CD4-positive, alpha-beta T cell (primary cell): ENCODE measurements around the gene CSNK1A1. TPM values are rescaled to one million over a fixed set of nuclear protein-coding genes. Genes with fewer than 3 reads are reported as not detected.
"Not testable (repeated sequence)": the region's sequence is repeated elsewhere in the genome, so short reads cannot be mapped to it uniquely, and the experiment has no call there.

ENCODE experiments used
- ATAC-seq: fragments of 200-7000 bp; cut with Tn5 transposase; one replicate; pipeline ENCODE4 v1.10.0; 2022; ENCODE audit warnings: mild to moderate bottlenecking; ENCODE audit not compliant: poor library complexity
- CTCF ChIA-PET: fragments of 350-600 bp; sonication (Branson Sonifier 250); formaldehyde crosslinking; loops from one replicate; lab custom pipeline; 2021; ENCODE audit warnings: antibody characterized with exemption, inconsistent platforms; lab: Charles Lee
- POLR2A ChIA-PET: fragments of 350-600 bp; sonication (Branson Sonifier 250); formaldehyde crosslinking; loops from one replicate; lab custom pipeline; 2021; ENCODE audit warnings: antibody characterized with exemption, inconsistent platforms; lab: Charles Lee
- DNase-seq, 14 experiments: peaks; one replicate each; pipeline ENCODE4 v3.0.0-alpha.2; 2013 to 2020; ENCODE audit warnings: mixed read lengths in 2 of 14
- H3K27ac ChIP-seq, 2 donors: one replicate each; pipeline versions ENCODE4 v1.5.1 to v1.7.0; 2013; ENCODE audit warnings: low read length in 2 of 2, low read depth in 1 of 2, mild to moderate bottlenecking in 1 of 2
- H3K27me3 ChIP-seq, 2 experiments: 1 replicate in 1 of 2; 2 replicates in 1 of 2; pipeline versions ENCODE4 v1.6.1 to v1.7.0; 2013; ENCODE audit warnings: low read length in 2 of 2, control low read depth in 1 of 2, mild to moderate bottlenecking in 1 of 2, moderate library complexity in 1 of 2; ENCODE audit not compliant: insufficient read depth in 2 of 2, control insufficient read depth in 1 of 2
- H3K36me3 ChIP-seq: one replicate; pipeline ENCODE4 v1.6.1; 2013; ENCODE audit warnings: low read length, control low read depth; ENCODE audit not compliant: insufficient read depth
- H3K4me1 ChIP-seq: one replicate; pipeline ENCODE4 v1.6.1; 2013; ENCODE audit warnings: low read length, control low read depth; ENCODE audit not compliant: insufficient read depth
- H3K4me3 ChIP-seq: one replicate; pipeline ENCODE4 v1.5.1; 2013; ENCODE audit warnings: mild to moderate bottlenecking, low read length, moderate library complexity
- H3K9me3 ChIP-seq, 2 experiments: 1 replicate in 1 of 2; 2 replicates in 1 of 2; pipeline versions ENCODE4 v1.6.1 to v1.7.0; 2013; ENCODE audit warnings: low read length in 2 of 2, mild to moderate bottlenecking in 2 of 2, control low read depth in 1 of 2, moderate library complexity in 1 of 2; ENCODE audit not compliant: control insufficient read depth in 1 of 2, insufficient read depth in 1 of 2
- H3K27ac Mint-ChIP-seq: one replicate; pipeline ENCODE4 v1.8.0; 2020; ENCODE audit warnings: mixed read lengths
- H3K27me3 Mint-ChIP-seq: one replicate; pipeline ENCODE4 v1.8.0; 2021; ENCODE audit warnings: mixed read lengths
- H3K36me3 Mint-ChIP-seq: one replicate; pipeline ENCODE4 v1.8.0; 2021; ENCODE audit warnings: low read depth, mixed read lengths
- H3K4me1 Mint-ChIP-seq: one replicate; pipeline ENCODE4 v1.8.0; 2021; ENCODE audit warnings: low read depth, mixed read lengths
- H3K4me3 Mint-ChIP-seq: one replicate; pipeline ENCODE4 v1.8.0; 2020; ENCODE audit warnings: mild to moderate bottlenecking, mixed read lengths
- H3K9me3 Mint-ChIP-seq: one replicate; pipeline ENCODE4 v1.8.0; 2020; ENCODE audit warnings: mixed read lengths
- CTCF ChIP-seq: fragments of 200-600 bp; IDR thresholded peaks from one replicate; pipeline ENCODE4 v1.8.0; 2022; ENCODE audit warnings: antibody characterized with exemption, mild to moderate bottlenecking
- intact Hi-C, 2 experiments: fragments of 100-400 bp; cut with DNase I in 1 of 2; cut with micrococcal nuclease in 1 of 2; formaldehyde crosslinking; loops; one replicate each; pipeline versions ENCODE4 v1.15.1 to v1.9.0; 2023 to 2025; cut with DNase I, micrococcal nuclease
- total RNA-seq, 174 experiments: library from RNA in 2 of 174; stranded (reverse) in 2 of 174; gene quantifications; one replicate each; pipeline ENCODE4 v1.2.3 and lab custom pipeline; 2021 to 2026

The CSNK1A1 gene
- total RNA-seq, 2 experiments from 2014 or later: 201 to 217 TPM

GRCh38 chr5:149596712-149597111 is 45.5 kb upstream of the CSNK1A1 start:
- intact Hi-C loops: no loop called here
- Mint-ChIP-seq H3K27me3 (peaks cover 4% of the 10 kb centered on the region), H3K9me3 (no peaks in the 10 kb centered on the region), H3K4me3 (no peak overlapping the region), H3K27ac (no peak overlapping the region), H3K4me1 (no peaks in the 10 kb centered on the region), H3K36me3 (no peaks in the 10 kb centered on the region)
- no peaks in the 10 kb centered on the region for H3K9me3 ChIP-seq
- ChIA-PET CTCF (no interaction called here), POLR2A (no interaction called here)
- H3K27me3 ChIP-seq: no peaks in the 10 kb centered on the region
- TF ChIP-seq CTCF: no peak
- no peak overlapping the region for H3K4me3 ChIP-seq
- no peaks in the 10 kb centered on the region for H3K4me1 ChIP-seq
- H3K27ac ChIP-seq: no peak overlapping the region
- H3K36me3 ChIP-seq: no peaks in the 10 kb centered on the region
- DNase-seq: no peak
- no peak for ATAC-seq

GRCh38 chr5:149595105-149595504 is 43.9 kb upstream of the CSNK1A1 start:
- H3K4me1 ChIP-seq, H3K4me3 Mint-ChIP-seq, intact Hi-C loops, H3K4me1 Mint-ChIP-seq, H3K9me3 Mint-ChIP-seq, H3K27ac ChIP-seq, H3K27me3 ChIP-seq, H3K27ac Mint-ChIP-seq, H3K9me3 ChIP-seq, ATAC-seq, DNase-seq, POLR2A ChIA-PET, H3K27me3 Mint-ChIP-seq, H3K4me3 ChIP-seq, H3K36me3 ChIP-seq, H3K36me3 Mint-ChIP-seq: not testable (repeated sequence)
- CTCF ChIA-PET: interaction anchor here (0.6 kb wide), 1 partner anchor 125 kb away, joined by 3 read pairs; no protein-coding TSS in a partner anchor

GRCh38 chr5:149594206-149594895 is 43.1 kb upstream of the CSNK1A1 start:
- ATAC-seq (no peak), DNase-seq (no peak)
- Histone ChIP-seq H3K9me3 (no peaks in the 10 kb centered on the region), H3K27ac (no peak overlapping the region), H3K36me3 (no peaks in the 10 kb centered on the region), H3K4me3 (no peak overlapping the region), H3K4me1 (no peaks in the 10 kb centered on the region), H3K27me3 (no peaks in the 10 kb centered on the region)
- TF ChIP-seq CTCF: no peak
- Mint-ChIP-seq H3K36me3 (no peaks in the 10 kb centered on the region), H3K9me3 (no peaks in the 10 kb centered on the region), H3K27me3 (peaks cover 4% of the 10 kb centered on the region), H3K27ac (no peak overlapping the region), H3K4me1 (no peaks in the 10 kb centered on the region), H3K4me3 (no peak overlapping the region)
- CTCF ChIA-PET: interaction anchor here (0.6 kb wide), 1 partner anchor 124 kb away, joined by 3 read pairs; no protein-coding TSS in a partner anchor
- POLR2A ChIA-PET: no interaction called here
- intact Hi-C loops: no loop called here

- no peak overlapping the region for H3K4me3 Mint-ChIP-seq
- intact Hi-C loops: no loop called here
- POLR2A ChIA-PET: no interaction called here
- H3K36me3 ChIP-seq: no peaks in the 10 kb centered on the region
- H3K27me3 Mint-ChIP-seq: peaks cover 4% of the 10 kb centered on the region
- H3K27ac Mint-ChIP-seq: no peak overlapping the region
- H3K4me1 Mint-ChIP-seq: no peaks in the 10 kb centered on the region
- H3K9me3 ChIP-seq: no peaks in the 10 kb centered on the region
- no peak overlapping the region for H3K4me3 ChIP-seq
- H3K4me1 ChIP-seq: no peaks in the 10 kb centered on the region
- no peak for DNase-seq
- H3K36me3 Mint-ChIP-seq: no peaks in the 10 kb centered on the region
- no peak overlapping the region for H3K27ac ChIP-seq
- H3K27me3 ChIP-seq: no peaks in the 10 kb centered on the region
- CTCF ChIA-PET: no interaction called here
- H3K9me3 Mint-ChIP-seq: no peaks in the 10 kb centered on the region
- no peak for TF ChIP-seq CTCF
- no peak for ATAC-seq
Measured at GRCh38 chr5:149593370-149593769, 42.1 kb upstream of the CSNK1A1 start.
